GM18858 (cell line): Measurements from ENCODE around the gene CCR6.
A peak's percentile ranks its signal among the peaks of the same experiment; 100 is the strongest.

Experiments
- ATAC-seq: cut with Tn5 transposase; IDR thresholded peaks from one replicate; pipeline ENCODE4 v1.9.1; 2021; ENCODE audit not compliant: unreplicated experiment

The CCR6 gene

DNA sequence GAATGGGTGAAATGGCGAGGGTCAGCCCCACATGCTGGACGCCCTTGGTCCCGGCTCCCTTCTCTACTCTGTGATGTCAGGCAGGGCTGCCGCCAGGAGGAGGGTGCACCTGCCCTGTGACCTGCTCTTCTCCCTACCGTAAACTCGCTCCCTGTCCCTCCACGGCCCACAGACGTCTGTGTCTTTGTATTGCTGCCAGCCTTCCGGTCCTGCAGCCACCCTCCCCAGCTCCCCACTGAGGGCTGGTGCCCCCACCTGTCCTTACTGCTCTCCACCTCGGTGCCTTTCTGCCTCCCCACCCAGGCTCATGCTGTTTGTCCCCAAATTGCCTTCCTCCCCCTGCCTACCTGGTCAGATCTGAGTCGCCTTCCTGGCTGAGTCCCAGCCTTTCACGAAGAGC is 4.1 kb upstream of the CCR6 start:
- ATAC-seq = no peak

DNA sequence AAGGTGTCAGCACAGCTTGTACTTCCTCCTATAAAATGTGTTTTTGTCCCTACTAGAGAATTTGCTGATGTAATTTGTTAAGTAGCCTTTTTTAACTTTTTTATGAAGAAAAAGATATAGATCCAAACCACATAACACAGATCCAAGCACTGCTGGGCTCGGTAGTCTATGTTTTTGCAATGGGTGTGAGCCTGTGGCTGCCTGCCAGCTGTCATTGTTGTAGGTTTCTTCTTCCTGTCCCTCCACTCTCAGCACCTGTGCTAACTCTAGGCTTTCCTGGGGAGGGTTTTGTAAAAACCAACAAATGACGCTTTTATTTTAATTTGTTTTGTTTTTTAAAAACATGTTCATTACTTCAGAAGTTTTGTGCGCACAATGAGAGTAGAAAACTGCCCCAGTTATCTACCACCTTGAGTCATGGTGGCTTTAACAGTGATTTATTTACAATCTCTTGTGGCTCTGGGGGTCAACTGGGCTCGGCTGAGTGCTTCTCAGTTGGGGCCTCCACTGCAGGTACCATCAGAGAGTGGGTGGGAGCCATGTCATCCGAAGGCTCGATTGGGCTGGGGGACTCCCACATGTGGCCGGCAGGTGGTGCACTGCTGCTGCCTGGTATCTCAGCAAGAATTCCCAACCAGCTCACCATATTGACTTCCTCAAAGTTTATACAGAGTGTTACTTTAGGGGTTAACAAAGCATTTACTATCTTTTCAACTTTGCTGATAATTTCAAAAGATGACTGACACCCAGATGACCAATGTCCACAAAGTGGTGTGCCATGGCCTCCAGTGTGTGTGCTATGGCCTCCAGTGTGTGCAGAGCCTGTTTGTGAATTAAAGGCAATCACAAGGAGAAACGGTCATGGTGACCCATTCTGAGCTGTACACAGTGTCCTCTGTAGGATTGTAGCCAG is 3.0 kb upstream of the CCR6 start:
- ATAC-seq = no peak

DNA sequence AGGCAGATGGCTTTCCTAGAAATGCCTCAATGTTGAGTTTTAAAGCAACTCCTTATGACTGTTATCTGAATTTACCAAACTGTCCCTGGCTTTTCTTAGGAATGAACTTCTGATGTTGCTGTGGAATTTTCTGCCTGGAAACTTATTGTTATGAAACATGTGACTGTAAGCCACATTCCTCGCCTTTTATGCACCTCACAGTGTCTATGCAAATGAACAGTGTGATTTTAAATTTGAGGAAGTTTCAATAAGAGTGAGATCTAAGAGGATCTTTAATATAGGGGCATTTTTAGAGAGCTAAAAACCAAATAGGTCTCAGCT is 2.4 kb upstream of the CCR6 start:
- ATAC-seq = no peak

- no peak for ATAC-seq
Measured at GRCh38 chr6:167121335-167121841, 1.5 kb upstream of the CCR6 start.

DNA sequence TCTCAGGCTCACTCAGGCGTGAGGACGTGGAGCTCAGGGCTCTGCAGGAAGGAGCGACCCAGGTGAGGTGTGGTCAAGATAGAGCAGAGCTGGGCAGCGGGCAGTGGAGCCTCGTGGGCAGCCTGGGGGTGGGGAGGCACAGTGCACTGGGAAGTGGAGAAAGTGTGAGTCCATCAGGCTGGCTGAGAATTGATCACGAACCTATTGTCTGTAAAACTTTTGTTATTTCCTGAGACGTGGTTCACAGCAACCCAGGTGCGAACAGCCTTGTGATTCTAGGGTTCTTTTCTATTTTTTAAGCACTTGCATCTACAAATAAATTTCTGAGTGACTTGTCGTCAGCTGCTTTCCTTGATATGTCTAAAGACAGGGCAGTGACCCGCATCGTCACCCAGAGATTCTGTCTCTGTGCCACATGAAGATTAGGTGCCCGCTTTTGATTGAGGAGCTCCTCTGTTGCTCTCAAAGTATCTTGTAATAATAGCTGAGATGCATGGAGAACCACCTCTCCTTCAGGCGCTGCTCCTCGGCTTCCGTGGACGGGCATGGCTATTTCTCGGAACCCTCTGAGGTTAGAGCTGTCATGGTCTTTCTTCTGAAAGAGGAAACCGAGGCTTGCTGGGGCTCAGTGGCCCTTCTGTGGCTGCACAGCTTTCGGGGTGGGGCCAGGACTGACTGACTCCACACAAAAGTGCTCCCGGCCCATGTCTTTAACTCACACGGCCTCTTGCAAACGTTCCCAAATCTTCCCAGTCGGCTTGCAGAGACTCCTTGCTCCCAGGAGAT is 662 bp upstream of the CCR6 start:
- ATAC-seq = no peak

- no peak for ATAC-seq
Measured at GRCh38 chr6:167124753-167125152, 1.9 kb downstream of the CCR6 start.

DNA sequence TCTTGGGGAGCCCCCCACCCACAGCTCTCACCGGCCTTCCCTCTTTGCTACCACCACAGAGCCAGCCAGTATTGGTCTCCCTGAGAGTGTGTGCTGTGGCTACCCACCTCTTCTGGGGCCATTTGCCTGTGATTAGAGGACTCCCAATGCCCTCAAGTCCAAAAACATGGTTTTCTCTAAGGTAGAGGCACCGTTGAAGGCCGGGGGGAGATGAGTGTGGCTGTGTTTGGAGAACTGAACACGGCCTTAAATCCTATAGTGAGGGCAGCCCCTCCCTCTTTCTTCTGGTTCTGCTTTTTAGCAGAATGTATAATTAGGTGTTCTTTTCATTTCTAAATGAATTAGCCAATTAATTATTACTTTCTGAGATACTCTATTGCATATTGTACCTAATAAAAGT is 2.5 kb downstream of the CCR6 start:
- no peak for ATAC-seq

DNA sequence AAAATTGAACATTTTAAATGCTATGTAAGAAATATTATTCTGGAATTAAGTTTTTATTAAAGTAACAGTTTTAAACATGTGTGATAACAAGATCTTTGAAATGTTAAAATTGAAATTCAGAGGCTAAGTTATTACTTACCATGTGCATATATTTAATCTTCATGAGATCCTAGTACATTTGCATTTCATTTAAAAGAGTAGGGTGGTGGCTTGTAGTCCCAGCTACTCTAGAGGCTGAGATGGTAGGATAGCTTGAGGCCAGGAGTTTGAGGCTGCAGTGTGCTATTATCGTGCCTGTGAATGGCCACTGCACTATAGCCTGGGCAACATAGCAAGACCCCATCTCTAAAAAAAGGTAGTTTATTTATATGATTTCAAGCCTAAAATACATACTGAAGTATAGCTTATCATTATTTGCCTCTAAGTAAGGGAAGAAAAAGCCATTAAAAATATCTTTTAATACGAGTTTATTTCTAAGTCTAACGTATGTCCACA is 3.0 kb downstream of the CCR6 start:
- ATAC-seq = no peak

DNA sequence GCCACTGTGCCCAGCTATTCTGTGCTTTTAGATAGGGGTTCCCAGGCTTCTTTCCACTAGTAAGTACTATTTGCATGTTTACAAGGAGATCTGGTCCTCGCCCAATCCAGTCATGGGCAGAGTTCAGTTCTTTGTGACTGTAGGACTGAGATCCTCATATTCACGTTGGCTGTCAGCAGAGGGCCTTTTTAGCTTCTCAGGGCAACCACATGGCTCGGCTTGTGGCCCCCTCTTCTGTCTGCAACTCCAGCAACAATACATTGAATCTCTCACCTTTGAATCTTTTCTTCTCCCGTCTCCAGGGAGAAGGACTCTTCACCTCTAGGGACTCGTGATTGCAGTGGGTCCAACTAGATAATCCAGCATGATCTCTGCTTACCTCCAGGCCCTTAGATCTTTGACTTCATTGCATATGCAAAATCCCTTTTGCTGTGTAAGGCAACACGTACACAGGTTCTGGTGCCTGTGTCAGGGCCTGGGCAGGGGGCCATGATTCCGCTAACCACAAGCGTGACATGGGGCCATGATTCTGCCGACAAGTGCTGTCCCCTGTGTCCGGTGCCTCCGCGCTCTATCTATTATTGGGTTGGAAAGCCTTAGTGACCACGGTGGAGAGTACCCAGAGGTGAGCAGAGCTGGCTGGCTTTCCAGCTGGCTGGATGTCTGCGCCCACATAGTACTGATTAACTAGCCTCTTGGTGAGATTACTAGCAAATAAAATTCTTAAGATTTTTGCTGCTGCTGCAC is 5.1 kb downstream of the CCR6 start:
- no peak for ATAC-seq

DNA sequence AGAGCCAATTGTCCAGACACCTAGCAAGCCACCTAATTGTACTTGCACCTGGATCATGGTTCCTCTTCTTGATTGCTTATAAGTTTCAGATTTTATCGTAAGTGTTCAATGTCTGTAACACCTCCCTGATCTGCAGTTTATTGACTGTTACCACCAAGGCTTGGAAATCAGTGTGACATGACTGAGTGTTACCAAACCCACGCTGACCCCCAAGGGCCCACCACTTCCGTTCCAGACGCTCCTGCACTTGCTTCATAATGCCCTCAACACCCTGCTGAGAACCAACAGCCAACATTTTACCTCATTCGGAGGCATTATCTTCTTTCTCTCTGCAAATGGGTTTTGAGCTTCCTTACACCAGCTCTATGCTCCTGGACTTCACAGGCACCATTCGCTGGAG is 6.3 kb downstream of the CCR6 start:
- no peak for ATAC-seq

DNA sequence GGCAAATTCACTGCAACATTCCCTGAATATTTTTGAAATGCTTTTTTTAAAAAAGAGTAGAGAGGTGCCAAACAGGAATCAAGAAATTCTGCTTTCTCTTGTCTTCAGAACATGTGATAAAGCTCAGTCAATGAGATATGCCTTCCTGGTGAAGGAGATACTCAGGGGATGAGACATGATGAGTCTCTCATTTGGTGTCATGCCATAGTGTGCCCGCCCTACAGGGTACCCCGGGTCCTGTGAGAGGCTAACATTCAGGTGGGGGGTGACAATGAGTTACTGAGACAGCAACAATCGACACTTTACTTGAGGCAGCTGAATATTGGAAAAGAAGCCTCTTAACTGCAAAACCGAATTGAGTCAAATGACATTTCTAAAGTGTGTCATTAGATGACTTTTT is 6.7 kb downstream of the CCR6 start:
- ATAC-seq = no peak

DNA sequence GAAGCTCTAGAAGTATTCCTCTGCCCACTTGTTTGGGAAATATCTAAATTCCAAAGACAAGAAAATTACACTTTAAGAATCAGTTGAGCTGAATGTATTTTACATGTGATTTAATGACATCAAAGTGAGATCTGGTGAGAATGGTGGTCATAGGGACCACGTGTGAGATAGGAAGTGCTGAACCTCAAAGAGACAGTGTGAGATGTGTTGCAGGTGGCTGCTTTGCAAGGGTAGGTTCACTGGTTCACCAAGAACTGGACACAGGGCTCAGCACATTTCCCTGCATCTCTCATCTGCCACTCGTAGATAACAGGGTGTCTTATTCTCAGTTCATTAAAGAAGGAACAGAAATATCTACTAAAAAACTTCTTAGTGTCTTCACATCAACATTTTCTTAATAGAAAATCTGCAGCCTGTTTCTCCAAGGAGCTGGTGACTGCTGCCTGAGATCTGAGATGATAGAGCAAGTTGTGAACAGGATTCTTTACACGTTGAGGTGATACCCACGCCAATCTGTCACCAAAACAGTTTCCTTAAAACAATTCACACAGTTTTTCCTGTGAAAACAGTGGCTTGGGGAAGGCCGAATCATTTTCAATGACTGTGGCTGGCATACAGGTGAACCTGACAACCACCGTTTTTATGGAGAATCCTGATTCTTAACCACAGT is 7.2 kb downstream of the CCR6 start:
- ATAC-seq = peak; percentile 79

DNA sequence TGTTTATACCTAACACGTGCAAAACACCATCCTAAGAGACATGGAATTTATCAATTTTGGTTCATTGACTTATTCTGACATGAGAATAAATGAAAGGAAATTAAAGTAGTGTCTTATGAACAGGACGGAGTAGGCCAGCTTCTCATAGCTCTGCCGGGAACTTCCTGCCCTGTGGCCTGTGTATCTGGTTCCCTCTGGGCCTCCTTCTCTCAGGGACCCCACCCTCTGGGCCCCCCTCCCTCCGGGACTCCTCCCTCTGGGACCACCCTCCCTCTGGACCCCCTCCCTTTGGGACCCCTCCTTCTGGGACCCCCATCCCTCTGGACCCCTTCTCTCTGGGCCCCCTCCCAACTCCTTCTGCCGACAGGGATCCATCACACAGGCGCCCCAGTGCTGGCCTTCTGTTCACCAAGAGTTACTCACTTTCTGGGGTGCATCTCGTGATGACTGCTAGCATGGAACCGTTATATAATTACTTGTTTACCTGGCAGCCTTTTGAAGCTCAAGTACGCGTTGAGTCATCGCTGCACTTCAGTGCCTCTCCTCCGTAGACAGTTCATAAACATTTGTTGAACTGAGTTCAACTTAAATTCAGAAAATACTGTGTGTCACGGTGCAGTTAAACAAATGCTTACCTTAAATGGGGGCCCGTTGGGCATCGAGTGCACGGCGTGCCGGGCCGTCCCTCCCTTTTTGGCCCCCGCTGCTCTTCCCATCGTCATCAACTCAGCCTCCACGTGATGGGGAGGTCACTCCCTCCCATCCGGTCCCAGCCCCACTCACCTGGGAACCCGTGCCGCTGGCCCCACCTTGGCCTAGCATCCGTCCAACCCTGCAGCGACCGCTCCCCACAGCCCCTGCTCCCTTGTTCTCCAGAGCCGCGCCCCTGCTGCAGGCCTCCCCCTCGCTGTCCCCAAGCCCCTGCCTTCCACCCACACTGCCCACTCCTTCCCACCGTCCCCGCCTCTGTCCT is 8.1 kb downstream of the CCR6 start:
- ATAC-seq = no peak

- ATAC-seq = no peak
Measured at GRCh38 chr6:167134448-167135328, 11.8 kb downstream of the CCR6 start.

DNA sequence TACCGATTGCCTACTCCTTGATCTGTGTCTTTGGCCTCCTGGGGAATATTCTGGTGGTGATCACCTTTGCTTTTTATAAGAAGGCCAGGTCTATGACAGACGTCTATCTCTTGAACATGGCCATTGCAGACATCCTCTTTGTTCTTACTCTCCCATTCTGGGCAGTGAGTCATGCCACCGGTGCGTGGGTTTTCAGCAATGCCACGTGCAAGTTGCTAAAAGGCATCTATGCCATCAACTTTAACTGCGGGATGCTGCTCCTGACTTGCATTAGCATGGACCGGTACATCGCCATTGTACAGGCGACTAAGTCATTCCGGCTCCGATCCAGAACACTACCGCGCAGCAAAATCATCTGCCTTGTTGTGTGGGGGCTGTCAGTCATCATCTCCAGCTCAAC is 13.5 kb downstream of the CCR6 start:
- no peak for ATAC-seq

DNA sequence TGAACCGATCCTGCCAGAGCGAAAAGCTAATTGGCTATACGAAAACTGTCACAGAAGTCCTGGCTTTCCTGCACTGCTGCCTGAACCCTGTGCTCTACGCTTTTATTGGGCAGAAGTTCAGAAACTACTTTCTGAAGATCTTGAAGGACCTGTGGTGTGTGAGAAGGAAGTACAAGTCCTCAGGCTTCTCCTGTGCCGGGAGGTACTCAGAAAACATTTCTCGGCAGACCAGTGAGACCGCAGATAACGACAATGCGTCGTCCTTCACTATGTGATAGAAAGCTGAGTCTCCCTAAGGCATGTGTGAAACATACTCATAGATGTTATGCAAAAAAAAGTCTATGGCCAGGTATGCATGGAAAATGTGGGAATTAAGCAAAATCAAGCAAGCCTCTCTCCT is 14.2 kb downstream of the CCR6 start:
- ATAC-seq = no peak

GRCh38 chr6:167137881-167138280 is 15.0 kb downstream of the CCR6 start:
- ATAC-seq = no peak

DNA sequence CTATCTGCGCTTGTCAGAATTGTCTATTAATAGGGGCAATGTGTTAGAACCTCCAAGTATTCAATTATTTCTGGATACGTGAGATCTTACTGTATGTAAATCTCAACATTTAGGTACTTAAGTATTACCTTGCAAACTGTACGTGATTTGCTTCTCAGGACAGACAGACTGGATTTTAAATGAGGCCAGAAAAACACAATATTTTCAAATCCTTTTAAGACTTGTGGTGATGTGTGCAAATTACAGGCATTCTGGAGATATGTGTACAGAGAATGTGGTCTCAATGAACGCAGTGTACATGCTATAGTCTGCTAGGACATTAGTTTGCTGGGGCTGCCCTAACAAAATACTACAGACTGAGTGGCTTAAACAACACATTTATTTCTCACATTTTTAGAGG is 16.9 kb downstream of the CCR6 start:
- ATAC-seq = no peak
